GM04503 (cell line): Measurements from ENCODE around the gene LDLRAD3.
"Not testable (repeated sequence)": the region's sequence is repeated elsewhere in the genome, so short reads cannot be mapped to it uniquely, and the experiment has no call there.

ENCODE experiments used
- DNase-seq: peaks from one replicate; pipeline ENCODE4 v3.0.0-alpha.2; 2012; ENCODE audit warnings: low read depth

LDLRAD3 gene

GRCh38 chr11:36019722-36020121, 75.9 kb downstream of the LDLRAD3 start:
- no peak for DNase-seq

- DNase-seq, result no peak
Measured at GRCh38 chr11:36022882-36023281, 79.0 kb downstream of the LDLRAD3 start.

GRCh38 chr11:36023922-36024321, 80.1 kb downstream of the LDLRAD3 start:
- DNase-seq, result no peak

- DNase-seq, result no peak
Measured at GRCh38 chr11:36024716-36025115, 80.9 kb downstream of the LDLRAD3 start.

GRCh38 chr11:36026315-36026968, 82.6 kb downstream of the LDLRAD3 start:
- no peak for DNase-seq

- no peak for DNase-seq
Measured at GRCh38 chr11:36027731-36028130, 83.9 kb downstream of the LDLRAD3 start.

GRCh38 chr11:36029616-36030015, 85.8 kb downstream of the LDLRAD3 start:
- no peak for DNase-seq

GRCh38 chr11:36030731-36031281, 86.9 kb downstream of the LDLRAD3 start:
- peak; percentile 53 for DNase-seq

GRCh38 chr11:36033082-36033751, 89.4 kb downstream of the LDLRAD3 start:
- DNase-seq, result no peak

- no peak for DNase-seq
Measured at GRCh38 chr11:36033936-36034335, 90.1 kb downstream of the LDLRAD3 start.

- peak; percentile 64 for DNase-seq
Measured at GRCh38 chr11:36034551-36035331, 90.9 kb downstream of the LDLRAD3 start.

GRCh38 chr11:36035454-36035853, 91.6 kb downstream of the LDLRAD3 start:
- DNase-seq, result no peak

- no peak for DNase-seq
Measured at GRCh38 chr11:36035999-36036398, 92.1 kb downstream of the LDLRAD3 start.

GRCh38 chr11:36037031-36037430, 93.2 kb downstream of the LDLRAD3 start:
- DNase-seq, result no peak

GRCh38 chr11:36038541-36038940, 94.7 kb downstream of the LDLRAD3 start:
- no peak for DNase-seq

- no peak for DNase-seq
Measured at GRCh38 chr11:36039471-36039870, 95.6 kb downstream of the LDLRAD3 start.

- no peak for DNase-seq
Measured at GRCh38 chr11:36041988-36042611, 98.2 kb downstream of the LDLRAD3 start.

- no peak for DNase-seq
Measured at GRCh38 chr11:36044636-36045035, 100.8 kb downstream of the LDLRAD3 start.

- not testable (repeated sequence) for DNase-seq
Measured at GRCh38 chr11:36045945-36046344, 102.1 kb downstream of the LDLRAD3 start.

GRCh38 chr11:36046932-36047331, 103.1 kb downstream of the LDLRAD3 start:
- no peak for DNase-seq

GRCh38 chr11:36047344-36047743, 103.5 kb downstream of the LDLRAD3 start:
- DNase-seq, result no peak
